GM18909 (cell line): Measurements from ENCODE around the gene WWOX.

Source experiments
- ATAC-seq: cut with Tn5 transposase; IDR thresholded peaks from one replicate; pipeline ENCODE4 v1.9.1; 2021; ENCODE audit warnings: mild to moderate bottlenecking; ENCODE audit not compliant: unreplicated experiment, poor library complexity

WWOX gene

DNA sequence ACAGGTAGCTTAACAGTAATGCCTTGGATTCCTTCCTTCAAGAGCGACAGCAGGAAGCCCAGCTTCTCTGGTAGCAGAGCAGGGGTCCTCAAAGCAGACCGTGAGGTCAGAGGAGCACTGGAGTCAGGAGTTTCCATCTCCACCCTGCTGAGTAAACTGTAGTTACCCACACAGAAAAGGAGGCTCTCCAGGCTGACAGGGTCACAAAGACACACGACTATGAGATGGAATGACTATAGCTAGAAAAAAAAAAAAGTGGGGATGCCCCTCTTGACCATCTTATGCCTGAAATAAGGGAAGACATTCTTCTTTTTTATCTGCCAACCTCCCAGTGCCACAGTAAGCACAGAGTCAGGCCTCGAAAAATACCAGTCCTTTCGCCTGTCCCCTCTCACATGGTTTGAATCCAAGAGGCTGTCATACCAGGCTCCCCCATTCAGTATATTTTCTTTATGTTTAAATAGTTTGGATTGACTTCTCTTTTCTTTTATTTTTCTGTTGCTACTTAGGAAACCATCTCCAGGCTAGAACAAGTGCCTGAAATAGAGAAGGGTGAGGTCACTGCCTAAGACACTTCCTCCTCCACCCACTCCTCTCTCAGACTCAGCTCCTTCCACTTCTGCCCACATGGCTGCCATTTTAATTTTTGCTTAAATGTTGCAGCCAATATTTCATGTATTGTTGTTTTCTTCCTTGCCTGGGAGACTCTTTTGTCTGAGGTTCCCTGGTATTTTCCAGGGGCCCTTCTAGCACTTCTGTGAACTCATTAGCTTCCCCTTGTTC, 793.7 kb downstream of the WWOX start:
- no peak for ATAC-seq

DNA sequence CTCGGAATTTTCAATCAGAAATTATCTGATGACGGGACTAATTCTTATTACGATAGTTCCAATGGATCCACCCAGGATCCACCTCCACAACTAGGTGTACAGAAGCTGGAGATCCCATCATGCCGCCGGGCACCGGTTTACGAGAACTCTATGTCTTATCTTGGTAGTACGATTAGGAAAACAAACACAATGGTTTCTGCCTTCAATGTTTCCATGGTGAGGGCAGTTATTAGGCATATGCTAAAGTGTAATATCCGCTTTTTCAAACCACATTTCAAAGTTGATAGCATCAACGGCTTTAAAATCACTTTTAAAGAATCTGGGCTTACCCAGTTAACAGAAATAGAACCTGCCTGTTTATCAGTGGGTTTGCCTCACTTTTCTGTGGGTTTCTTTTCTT, 795.4 kb downstream of the WWOX start:
- no peak for ATAC-seq

DNA sequence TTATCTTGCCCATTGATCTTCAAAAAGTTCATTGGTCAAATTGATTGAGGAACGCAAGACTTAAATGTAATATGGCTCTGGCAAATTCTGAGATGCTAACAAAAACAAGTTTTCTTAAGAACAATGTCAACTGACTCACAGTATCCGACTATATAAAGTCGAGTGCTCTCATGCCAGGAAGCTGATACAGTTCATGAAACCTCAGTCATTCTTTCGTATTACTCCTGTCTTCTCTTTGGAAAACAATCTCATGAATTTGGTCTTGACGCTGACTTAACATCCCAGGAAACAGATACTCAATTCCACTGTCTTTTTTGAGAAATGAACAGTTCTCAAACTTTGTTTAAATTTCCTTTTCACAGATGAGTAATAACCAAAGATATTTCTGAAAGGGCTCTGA, 796.2 kb downstream of the WWOX start:
- no peak for ATAC-seq

DNA sequence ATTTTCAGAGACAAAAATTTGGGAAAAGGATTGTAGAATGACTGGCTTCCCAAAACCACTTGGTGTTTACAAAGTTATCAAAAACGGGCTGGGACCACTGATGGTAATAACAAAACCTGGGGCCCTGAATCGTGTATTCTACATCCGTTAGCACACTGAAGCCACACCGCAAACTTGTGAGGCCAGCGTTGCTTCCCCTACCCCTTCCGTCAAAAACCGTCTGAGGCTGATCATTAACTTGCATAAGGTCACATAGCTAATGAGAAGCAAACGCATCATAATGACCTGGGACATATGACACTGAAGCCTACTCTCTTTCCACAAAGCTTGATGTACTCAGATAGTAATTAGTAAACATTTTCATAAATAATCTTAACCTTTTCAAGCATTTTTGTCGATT, 796.8 kb downstream of the WWOX start:
- ATAC-seq = no peak

DNA sequence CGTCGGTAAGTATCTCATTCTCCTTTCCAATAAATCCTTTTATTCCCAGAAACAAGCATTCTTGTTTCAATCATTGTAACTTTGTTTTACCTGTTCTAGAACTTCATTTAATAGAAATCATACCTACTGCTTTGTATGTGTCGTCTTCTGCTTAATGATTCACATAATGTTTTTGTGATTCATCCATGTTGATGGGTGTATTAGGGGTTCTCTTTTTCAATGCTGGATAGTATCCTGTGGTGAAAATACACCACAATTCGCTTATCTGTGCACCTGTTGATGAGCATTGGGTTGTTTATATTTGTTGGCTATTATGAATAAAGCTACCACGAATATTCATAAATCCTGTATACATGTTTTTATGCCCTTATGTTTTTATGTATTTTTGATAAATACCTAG, 797.8 kb downstream of the WWOX start:
- no peak for ATAC-seq

DNA sequence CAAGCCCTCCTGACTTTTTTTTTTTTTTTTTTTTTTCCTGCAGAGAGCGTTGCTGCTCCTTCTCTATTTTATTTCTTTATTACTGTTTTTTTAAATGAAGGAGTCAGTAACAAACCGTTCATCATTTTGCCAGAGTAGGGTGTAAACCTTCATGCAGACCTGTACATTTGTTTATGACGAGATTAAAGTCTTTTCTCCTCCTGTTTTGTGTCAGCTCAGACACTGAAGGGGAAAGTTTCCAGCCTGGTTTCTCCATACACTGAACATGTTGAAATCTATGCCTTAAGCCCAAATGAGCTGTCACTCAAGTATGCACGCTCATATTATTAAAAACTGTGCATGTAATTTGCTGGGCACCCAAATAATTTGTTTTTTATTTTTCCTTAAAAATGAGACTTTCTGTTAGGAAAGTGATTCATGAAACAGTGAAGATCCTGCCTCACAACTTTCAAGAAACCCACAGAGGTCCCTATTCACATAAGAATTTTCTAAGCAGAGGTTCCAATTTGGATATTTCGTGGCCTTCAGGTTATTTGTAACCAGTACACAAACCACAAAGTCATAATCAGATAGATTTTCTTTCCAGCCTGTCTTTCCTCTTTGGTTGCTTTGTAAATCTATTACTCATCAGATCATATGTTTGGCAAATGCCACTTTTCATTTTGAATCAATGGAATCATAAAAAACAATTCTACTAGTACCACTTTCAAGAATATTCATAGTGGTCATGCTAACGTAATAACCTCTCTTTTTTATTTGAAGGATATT, 800.8 kb downstream of the WWOX start:
- no peak for ATAC-seq

DNA sequence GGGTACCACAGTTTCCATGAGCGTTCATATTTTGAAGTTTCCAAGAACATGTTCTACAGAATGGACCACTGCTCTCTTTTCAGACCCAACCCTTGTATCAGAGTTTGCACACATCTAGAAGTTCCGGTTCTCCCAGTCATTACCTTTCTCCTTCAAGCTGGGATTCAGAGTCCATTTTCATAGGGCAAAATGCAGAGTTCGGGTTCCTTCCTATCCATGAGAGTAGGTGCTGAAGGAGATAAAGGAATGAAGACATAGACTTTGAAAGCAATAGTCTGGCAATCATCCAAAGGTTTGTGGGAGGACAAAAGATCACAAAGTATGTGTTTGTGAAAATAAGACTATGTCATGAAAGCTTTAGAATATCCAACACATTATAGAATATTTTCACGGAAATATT, 801.5 kb downstream of the WWOX start:
- no peak for ATAC-seq

DNA sequence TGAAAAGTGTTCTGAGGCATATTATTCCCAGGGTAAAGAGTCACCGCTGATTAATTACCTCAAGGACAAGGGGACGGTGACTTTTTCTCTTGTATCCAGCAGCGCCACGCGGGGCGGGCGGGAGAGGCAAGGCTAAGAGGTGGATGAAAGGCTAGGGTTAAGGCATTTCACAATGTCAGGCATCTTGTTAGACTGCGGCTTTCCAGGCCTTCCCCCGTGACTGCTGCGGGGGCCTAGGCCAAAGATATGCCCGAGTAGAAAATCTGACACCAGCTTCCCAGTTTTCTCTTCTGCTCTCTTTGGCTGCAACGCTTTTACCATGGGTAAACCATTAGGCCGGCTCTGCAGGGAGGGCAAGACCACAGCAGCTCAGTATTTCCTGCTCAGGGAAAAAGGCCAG, 802.9 kb downstream of the WWOX start:
- ATAC-seq = no peak

DNA sequence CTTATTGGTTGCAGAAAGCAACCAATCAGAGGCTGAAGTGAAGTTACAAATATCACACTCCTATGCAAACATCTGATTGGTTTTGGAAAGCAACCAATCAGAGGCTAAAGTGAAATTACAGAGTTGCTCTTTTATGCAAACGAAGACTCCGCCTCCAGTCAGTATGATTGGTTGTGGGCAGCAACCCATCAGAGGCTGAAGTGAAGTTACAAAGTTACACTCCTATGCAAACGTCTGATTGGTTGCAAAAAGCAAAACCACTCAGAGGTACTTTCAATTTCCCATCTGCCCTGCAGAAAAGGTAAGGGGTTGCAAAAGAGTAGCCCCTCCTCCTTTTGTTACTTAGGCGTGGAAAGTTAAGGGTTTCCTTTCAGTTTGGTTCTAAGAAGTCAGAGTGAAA, 803.8 kb downstream of the WWOX start:
- ATAC-seq = no peak

DNA sequence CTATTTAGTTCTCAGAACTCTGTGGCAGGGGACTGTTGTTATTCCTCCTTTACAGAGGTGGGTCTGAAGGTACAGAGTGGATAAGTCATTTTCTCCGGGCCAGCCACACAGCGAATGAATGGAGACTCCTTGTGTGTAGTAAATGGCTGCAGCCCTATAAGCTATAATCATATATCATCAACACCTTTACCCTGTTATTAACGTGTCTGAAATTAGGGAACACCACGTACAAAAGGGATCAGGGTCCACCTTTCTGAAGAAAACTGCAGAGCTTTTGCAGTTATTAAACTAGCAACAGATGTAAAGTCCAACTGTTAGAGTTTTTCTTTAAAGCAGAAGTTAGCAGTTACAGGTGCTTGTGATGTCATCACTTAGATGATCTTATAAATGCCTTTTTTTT, 804.4 kb downstream of the WWOX start:
- ATAC-seq = no peak

DNA sequence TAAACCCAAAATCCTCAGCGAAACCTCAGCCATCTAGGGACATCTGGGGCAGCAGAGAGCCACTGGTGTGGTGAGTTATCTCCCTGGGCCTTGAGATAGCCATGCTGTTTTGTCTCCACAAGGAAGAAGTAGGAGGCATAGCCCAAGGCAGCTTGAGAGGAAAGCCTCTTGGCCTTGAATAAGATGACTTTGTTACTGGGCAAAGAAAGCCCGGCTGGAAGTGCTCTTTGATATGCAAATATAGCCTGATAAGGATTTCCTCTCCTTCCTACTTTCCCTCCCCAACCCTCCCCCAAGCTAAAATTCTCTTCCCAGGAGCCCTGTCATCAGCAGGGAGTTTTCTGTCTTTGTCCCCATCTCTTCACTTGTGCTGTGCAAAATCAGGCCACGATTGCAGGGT, 806.7 kb downstream of the WWOX start:
- no peak for ATAC-seq

DNA sequence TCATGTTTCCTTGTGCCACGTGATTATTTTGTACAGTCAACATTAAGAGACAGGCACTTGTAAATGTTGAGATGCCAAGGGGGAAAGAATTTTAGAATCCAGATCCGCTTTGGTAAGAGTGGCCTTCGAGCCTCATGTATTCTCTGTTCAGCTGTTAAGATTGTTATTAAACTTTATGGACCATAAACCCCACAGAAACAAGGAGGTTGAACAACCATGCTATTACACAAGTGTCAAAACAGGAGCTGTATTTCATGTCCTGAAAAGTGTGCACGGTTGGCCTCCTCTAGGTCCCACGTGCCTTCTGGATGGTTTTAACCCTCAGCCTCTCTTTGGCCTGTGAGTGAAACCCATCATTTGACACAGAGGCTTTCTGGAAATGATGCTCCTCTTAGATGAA, 809.8 kb downstream of the WWOX start:
- ATAC-seq = no peak

DNA sequence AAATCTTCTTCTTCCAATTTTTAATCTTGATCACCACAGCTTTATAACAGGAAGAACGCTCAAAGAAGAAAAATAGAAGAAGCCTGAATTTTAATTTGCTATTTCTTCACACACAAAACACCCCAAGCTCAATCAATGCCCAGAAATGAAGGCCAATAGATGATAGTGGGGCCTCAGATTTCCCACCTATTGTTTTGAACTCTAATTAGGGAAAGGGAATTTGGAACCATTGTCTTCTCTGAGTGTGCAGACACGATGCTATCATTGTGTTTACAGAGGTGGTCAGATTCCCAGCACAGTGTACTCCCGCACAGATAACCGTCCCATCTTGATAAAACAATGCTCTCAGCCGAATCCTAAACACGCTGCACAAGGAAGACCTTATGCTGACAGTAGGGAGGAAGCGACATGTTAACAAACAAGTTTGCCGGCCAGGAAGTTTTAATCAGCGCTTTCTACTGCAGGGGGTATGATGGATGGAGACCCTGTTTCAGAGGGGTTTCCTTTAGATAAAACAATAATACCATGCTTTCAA, 816.4 kb downstream of the WWOX start:
- ATAC-seq = no peak

DNA sequence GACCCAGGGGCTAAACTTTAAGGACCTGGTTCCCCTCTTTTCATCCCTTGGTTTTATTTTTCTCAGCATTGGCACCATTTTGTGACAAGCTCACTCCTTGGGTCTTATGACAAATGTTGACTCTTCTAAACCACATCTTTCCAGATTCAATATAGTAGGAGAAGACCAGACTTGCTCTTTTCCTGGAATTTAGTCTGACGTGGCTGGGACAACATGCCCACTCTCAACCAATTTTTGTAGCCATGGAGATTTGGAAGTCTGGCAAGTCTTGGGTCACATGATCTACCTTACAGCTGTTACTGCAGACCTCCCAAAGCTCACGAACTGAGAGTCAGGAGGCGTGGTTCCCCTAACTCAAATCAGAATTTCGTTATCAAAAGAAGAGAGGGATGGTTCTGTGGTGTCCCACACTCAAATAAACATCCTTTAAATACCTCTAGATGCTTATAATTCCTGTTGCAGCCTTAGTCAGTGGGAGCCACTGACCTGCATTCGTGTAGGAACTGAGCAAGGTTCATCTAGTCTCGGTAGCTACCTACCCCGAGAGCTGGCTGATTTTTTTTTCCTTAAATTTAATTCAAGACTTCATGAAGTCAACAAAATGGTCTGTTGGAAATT, 817.6 kb downstream of the WWOX start:
- no peak for ATAC-seq

DNA sequence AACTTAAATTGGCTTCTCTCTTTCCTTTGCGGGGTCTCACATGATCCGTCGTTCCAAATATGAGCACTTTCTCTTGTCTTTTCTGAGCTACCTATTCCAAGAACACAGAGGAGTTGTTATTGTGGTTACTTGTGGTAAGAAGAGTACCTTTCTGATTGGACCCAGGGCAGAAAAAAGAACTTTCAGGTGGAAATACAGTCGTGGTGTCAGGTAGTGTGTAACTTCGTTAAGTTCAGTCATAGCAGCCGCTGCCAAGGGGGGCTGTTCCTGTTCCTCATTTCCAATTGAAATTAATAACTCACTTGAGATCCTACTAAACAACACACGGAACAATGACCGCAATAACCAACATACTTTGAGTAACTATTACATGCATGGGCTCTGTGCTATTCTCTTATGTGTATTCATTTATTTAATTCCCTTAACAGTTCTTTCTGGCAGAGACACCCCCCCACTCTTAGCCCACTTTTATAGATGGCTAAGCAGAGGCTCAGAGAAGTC, 819.4 kb downstream of the WWOX start:
- ATAC-seq = no peak

DNA sequence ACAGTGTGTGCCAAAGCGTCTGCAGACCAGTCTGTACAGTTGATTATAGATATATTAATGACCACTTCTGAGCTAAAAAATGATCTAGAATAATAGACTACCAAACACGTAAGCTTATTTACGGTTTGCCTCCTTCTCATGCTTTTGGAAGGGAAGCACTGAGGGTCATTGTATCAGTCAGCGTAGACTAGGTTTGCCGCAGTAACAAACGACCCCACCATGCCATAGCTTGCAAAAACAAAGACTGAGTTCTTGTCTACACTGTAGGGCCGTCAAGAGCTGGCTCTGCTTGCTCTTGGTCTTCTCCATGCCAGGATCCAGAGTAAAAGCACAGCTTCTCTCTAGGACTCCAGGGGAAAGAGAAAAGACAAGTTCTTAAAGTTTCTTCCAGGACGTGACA, 820.4 kb downstream of the WWOX start:
- ATAC-seq = no peak

DNA sequence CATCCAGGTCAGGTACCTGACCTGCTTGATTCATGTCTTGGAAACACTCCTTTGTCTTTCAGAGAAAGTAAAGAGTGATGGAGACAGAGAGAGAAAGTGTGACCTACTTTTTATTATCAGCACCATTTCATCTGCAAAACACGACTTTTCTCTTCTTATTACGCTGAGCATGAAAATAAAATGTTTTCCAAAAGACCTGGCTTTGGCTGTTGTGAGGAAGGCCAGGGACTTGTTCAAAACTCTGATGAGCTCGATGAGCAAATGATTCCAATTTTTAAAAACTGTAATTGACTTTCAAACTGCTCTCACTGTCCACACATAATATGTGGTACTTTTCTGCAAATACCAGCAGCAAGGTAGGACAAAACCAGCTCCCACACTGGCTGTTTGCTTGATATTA, 821.2 kb downstream of the WWOX start:
- no peak for ATAC-seq

DNA sequence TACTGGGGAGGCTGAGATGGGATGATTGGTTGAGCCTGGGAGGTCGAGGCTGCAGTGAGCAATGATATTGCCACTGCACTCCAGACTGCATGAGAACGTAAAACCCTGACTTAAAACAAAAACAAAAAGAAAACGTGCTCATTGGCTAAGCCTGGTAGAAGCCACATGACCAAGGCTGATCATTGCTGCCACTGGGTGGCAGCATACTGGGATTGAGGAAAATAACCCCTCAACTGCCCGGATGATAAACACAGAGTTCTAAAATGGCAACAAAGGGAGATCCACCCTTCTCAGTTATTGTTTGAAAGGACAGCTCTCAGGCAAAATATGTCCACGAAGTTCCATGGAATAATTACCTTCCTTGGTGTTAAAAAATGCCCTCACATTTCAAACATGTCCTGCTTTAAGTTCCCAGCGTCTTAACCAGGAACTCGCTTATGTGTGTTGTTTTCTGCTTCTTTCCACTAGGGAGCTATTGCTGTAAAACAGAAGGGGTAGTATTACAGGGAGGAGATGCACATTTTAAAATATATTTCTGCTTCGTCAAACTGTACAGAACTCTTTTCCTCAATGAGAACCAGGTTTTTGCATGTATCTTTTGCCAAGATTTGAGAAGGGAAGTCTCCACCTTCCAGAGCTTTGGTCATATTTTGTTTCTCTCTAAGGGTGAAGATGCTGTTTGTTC, 825.8 kb downstream of the WWOX start:
- no peak for ATAC-seq

DNA sequence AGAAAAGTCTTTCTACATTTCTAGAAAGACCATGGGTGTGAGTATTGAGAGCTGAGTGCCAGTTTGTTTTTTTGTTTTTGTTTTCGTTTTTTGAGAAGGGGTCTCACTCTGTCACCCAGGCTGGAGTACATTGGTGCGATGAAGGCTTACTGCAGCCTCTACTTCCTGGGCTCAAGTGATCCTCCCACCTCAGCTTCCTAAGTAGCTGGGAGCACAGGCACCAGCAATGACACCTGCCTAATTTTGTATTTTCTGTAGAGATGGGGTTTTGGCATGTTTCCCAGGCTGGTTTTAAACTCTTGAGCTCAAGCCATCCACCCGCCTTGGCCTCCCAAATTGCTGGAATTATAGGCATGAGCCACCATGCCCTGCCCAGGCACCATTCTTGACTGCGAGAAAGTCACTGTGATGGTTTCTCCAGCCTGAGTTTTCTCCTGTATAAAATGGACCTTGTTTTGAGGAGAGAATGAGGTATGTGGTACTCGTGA, 827.3 kb downstream of the WWOX start:
- ATAC-seq = no peak

DNA sequence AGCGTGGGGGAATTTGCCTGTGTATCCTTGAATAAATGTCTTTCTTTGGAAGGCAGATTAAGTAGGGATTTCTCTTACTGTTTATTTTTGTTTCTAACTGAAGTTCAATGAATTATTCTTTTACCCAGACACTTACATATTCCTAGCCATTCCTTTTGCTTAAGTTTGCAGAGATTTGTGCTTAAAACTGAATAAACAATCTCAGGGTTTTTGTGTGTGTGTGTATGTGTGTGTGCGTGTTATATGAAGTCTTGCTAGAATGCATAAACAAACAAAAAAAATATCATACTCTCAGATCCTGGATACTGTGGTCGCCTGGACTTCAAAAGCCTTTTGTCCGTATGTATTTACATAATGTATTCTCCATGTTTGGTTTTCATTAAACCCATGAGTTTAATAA, 828.3 kb downstream of the WWOX start:
- no peak for ATAC-seq
